MCF 10A (cell line): ENCODE measurements around the gene FAM53A. TPM values are rescaled to one million over a fixed set of nuclear protein-coding genes. Genes with fewer than 3 reads are reported as not detected.

Experiments
- BruUV-seq: library from RNA; stranded (reverse); fragments of 400-500 nt; replicated peaks from 2 replicates; lab custom pipeline; 2021; lab: Mats Ljungman, UMichigan
- CTCF ChIA-PET: fragments of 300-600 bp; sonication (Branson Sonifier 250); formaldehyde crosslinking; extraction: SDS; loops from one replicate; lab custom pipeline; 2021; ENCODE audit warnings: antibody characterized with exemption, inconsistent platforms; lab: Yijun Ruan, JAX
- POLR2A ChIA-PET: fragments of 300-600, 350-650 bp; sonication (Branson Sonifier 250); formaldehyde crosslinking; extraction: SDS; loops from one replicate; lab custom pipeline; 2020; ENCODE audit warnings: antibody characterized with exemption, inconsistent platforms; lab: Yijun Ruan, JAX
- DNase-seq: peaks from one replicate; pipeline ENCODE4 v3.0.0-alpha.2; 2018; ENCODE audit not compliant: unreplicated experiment
- H3K27ac Mint-ChIP-seq: one replicate; pipeline ENCODE4 v1.8.0; 2022; ENCODE audit warnings: mild to moderate bottlenecking, low read depth, mixed read lengths; ENCODE audit not compliant: unreplicated experiment
- H3K27me3 Mint-ChIP-seq: one replicate; pipeline ENCODE4 v1.8.0; 2022; ENCODE audit warnings: mixed read lengths; ENCODE audit not compliant: insufficient read depth, unreplicated experiment
- H3K36me3 Mint-ChIP-seq: one replicate; pipeline ENCODE4 v1.8.0; 2022; ENCODE audit warnings: mild to moderate bottlenecking, moderate library complexity, mixed read lengths; ENCODE audit not compliant: insufficient read depth, unreplicated experiment
- H3K4me1 Mint-ChIP-seq: one replicate; pipeline ENCODE4 v1.8.0; 2022; ENCODE audit warnings: mixed read lengths; ENCODE audit not compliant: insufficient read depth, unreplicated experiment
- H3K4me3 Mint-ChIP-seq: one replicate; pipeline ENCODE4 v1.8.0; 2022; ENCODE audit warnings: mild to moderate bottlenecking, moderate library complexity, mixed read lengths; ENCODE audit not compliant: unreplicated experiment
- H3K9me3 Mint-ChIP-seq: one replicate; pipeline ENCODE4 v1.8.0; 2022; ENCODE audit warnings: mixed read lengths; ENCODE audit not compliant: unreplicated experiment
- intact Hi-C: fragments of 100-400 bp; cut with micrococcal nuclease; formaldehyde crosslinking; loops from 2 replicates; pipeline ENCODE4 v1.14.1; 2022
- total RNA-seq: library from RNA; stranded (reverse); gene quantifications from 2 replicates; pipeline ENCODE4 v1.2.3, GENCODE V29; 2022
- TF ChIP-seq, protein P1 (sequence below): fragments of 200-600 bp; IDR thresholded peaks from one replicate; pipeline ENCODE4 v1.8.0; 2022; ENCODE audit warnings: antibody characterized with exemption, mild to moderate bottlenecking; ENCODE audit not compliant: unreplicated experiment

The FAM53A gene
- total RNA-seq, 1 experiment from 2014 or later: 6.6 TPM

DNA sequence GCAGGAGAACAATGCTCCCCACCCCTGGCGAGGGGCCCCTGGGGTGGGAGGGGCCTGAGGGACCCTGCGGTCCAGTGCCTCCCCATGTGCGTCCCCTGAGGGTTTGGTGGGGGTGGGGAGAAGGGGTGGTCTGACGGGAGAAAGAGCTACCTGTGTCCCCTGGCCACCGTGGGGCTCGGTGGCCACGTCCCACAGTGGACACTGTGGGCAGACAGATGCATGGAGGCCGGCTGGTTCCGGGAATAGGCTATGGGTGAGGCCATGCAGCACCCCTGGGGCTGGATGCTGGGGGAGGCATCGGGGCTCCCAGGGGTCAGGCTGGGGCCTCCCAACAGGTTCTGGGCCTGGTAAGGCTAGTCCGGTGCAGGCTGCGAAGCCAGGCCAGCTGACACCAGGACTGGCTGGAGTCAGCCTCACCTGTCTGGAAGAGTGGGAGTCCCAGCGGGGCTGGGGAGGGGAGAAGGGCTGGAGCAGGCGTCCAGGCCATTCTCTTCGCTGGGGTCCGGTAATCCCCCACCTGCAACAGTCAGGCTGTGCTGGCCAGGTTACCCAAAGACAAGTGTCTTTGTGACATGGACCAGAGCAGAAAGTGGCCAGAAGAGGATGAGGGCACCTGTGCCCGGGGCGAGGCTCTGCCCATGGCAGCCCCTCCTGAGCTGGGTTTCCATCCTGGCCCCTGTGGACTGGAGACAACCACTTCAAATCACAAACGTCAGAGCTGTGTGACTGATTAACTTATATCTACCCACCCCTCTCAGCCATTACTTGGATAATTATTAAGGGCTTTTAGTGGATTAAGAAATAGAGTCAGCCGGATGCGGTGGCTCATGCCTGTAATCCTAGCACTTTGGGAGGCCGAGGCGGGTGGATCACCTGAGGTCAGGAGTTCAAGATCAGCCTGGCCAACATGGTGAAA lies 1.4 kb upstream of the FAM53A start:
- TF ChIP-seq, protein P1, sequence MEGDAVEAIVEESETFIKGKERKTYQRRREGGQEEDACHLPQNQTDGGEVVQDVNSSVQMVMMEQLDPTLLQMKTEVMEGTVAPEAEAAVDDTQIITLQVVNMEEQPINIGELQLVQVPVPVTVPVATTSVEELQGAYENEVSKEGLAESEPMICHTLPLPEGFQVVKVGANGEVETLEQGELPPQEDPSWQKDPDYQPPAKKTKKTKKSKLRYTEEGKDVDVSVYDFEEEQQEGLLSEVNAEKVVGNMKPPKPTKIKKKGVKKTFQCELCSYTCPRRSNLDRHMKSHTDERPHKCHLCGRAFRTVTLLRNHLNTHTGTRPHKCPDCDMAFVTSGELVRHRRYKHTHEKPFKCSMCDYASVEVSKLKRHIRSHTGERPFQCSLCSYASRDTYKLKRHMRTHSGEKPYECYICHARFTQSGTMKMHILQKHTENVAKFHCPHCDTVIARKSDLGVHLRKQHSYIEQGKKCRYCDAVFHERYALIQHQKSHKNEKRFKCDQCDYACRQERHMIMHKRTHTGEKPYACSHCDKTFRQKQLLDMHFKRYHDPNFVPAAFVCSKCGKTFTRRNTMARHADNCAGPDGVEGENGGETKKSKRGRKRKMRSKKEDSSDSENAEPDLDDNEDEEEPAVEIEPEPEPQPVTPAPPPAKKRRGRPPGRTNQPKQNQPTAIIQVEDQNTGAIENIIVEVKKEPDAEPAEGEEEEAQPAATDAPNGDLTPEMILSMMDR: no peak
- Mint-ChIP-seq H3K4me3 (peak overlapping the region; percentile 80), H3K4me1 (peaks cover 10% of the 10 kb centered on the region), H3K9me3 (no peaks in the 10 kb centered on the region), H3K27me3 (no peaks in the 10 kb centered on the region), H3K36me3 (peaks cover 13% of the 10 kb centered on the region), H3K27ac (no peak overlapping the region)
- ChIA-PET POLR2A (interaction anchor here (0.7 to 1.0 kb wide), 3 partner anchors 14 to 355 kb away, joined by 3 read pairs; partner anchors contain the start of gene SLBP), CTCF (interaction anchor here (0.9 kb wide), 1 partner anchor 45 kb away, joined by 4 read pairs; no protein-coding TSS in a partner anchor)
- BruUV-seq: no TSS peak
- no peak for DNase-seq
- intact Hi-C loops: no loop called here

DNA sequence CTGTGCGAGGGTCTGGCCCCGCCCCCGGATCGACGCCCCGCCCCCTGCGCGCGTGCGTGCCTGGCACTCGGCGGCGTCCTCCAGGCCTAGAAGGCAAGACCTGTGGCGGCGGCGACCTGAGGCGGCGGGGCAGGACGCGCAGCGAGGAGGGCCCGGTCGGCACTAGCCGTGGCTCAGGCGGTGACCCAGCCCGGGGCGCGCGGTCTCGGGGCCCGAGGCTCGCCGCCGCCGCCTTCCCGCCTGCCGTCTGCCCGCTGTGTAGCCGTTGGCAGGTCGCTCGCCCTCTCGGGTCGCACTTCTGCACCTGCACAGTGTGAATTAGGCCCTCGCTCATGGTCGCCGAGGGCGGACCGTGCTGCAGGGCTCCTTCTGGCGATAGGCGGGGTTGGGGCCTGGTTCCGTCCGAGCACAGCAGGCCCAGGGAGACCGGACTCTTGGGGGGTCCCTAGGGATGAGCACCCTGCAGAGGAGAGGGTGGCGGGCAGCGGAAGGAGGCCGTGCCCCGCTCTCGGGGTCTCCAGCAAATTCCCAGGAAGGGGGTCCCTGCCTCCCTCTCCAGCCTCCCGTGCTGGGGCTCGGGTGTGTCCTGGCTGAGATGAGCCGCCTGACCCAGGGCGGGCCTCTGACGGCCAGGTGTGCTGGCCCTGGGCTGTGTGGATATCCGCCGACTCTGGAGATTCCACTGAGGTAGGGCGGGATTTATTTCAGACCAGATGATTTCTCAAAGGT lies 557 bp upstream of the FAM53A start:
- Mint-ChIP-seq H3K27me3 (no peaks in the 10 kb centered on the region), H3K4me3 (peak overlapping the region; percentile 80), H3K27ac (no peak overlapping the region), H3K36me3 (peaks cover 5% of the 10 kb centered on the region), H3K9me3 (no peaks in the 10 kb centered on the region), H3K4me1 (peaks cover 10% of the 10 kb centered on the region)
- no TSS peak for BruUV-seq
- DNase-seq: no peak
- ChIA-PET CTCF (interaction anchor here (0.7 to 0.9 kb wide), 2 partner anchors 46 to 68 kb away, joined by 3 to 4 read pairs; no protein-coding TSS in a partner anchor), POLR2A (interaction anchor here (1.0 to 1.9 kb wide), 4 partner anchors 9 to 46 kb away, joined by 3 to 5 read pairs (median 4); partner anchors contain the start of gene SLBP)
- intact Hi-C loops: no loop called here
- TF ChIP-seq, protein P1: no peak

DNA sequence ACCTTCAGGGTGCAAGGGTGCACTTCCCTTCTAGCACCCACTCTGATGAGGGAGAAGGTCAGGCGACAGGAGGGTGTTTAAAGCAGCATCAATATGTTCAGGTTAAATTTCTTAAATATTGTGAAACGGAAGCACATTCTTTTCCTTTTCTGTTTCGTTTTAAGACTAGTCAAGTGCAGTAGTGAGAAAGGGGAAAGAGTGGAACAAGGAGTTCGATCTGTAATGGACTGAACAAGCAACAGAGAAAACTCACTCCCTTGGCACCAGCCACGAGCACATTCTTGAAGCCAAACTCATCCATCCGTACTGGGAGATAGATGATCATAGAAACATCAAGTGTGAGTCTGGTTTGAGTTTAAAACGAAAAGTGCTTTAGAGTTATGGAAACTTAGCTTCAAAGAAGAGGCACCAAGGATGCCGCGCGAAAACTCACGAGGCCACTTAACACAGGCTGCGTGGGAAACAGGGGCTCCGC lies 815 bp downstream of the FAM53A start:
- intact Hi-C loops: no loop called here

More for the DNA sequence above, 815 bp downstream of the FAM53A start:
- no peaks in the 10 kb centered on the region for H3K36me3 Mint-ChIP-seq
- H3K27me3 Mint-ChIP-seq: no peaks in the 10 kb centered on the region
- peak overlapping the region; percentile 77 for H3K27ac Mint-ChIP-seq
- ChIA-PET POLR2A (interaction anchor here (0.6 to 2.0 kb wide), 11 partner anchors 10 to 579 kb away, joined by 3 to 8 read pairs (median 5); partner anchors contain the start of genes MXD4 and SLBP), CTCF (interaction anchor here (0.9 to 1.9 kb wide), 3 partner anchors 10 to 54 kb away, joined by 3 to 12 read pairs (median 3); no protein-coding TSS in a partner anchor)
- peak; percentile 59 for DNase-seq
- TF ChIP-seq, protein P1: no peak
- TSS peak; percentile 58 for BruUV-seq
- H3K9me3 Mint-ChIP-seq: no peaks in the 10 kb centered on the region
- H3K4me3 Mint-ChIP-seq: peak overlapping the region; percentile 80
- H3K4me1 Mint-ChIP-seq: peaks cover 10% of the 10 kb centered on the region
